Tibial nerve (tissue), 4 donors: ENCODE results near the gene YIPF5.

ENCODE experiments used
- EP300 ChIP-seq, 2 donors: sonication (generic); formaldehyde crosslinking; IDR thresholded peaks; one replicate each; pipeline ENCODE4 v1.6.1; 2017; ENCODE audit warnings: antibody characterized with exemption in 2 of 2, mild to moderate bottlenecking in 1 of 2
- POLR2A ChIP-seq, 2 donors: fragments of 450-650 bp; IDR thresholded peaks; one replicate each; pipeline ENCODE4 v1.6.1; 2017; ENCODE audit warnings: antibody characterized with exemption in 2 of 2, mild to moderate bottlenecking in 2 of 2, moderate library complexity in 2 of 2
- TF ChIP-seq, protein P1 (sequence below), 5 experiments: fragments of 200-600 bp in 3 of 5; fragments of 450-650 bp in 2 of 5; sonication (generic) in 3 of 5; IDR thresholded peaks; one replicate each; pipeline ENCODE4 v1.5.1; 2016 to 2019; ENCODE audit warnings: antibody characterized with exemption in 5 of 5, mild to moderate bottlenecking in 3 of 5, moderate library complexity in 2 of 5

DNA sequence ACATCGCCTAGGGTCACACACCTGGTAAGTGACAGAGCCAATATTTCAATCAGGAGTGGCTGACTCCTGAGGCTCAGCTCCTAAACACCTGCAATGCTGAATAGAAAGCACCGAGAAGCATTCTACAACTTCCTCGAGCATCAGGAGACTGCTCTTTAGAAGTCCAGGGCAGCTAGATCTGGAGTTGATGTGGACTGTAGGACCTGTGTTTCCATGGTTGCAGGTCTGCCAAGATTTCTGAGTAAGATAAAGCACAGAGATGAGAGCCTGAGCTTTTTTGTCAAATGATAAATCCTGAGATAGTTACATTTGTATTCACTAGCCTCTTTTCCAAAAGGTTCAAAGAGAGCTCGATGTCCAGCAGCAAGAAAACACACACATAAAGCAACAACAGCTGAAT is 43.8 kb downstream of the YIPF5 start:
- TF ChIP-seq, protein P1, sequence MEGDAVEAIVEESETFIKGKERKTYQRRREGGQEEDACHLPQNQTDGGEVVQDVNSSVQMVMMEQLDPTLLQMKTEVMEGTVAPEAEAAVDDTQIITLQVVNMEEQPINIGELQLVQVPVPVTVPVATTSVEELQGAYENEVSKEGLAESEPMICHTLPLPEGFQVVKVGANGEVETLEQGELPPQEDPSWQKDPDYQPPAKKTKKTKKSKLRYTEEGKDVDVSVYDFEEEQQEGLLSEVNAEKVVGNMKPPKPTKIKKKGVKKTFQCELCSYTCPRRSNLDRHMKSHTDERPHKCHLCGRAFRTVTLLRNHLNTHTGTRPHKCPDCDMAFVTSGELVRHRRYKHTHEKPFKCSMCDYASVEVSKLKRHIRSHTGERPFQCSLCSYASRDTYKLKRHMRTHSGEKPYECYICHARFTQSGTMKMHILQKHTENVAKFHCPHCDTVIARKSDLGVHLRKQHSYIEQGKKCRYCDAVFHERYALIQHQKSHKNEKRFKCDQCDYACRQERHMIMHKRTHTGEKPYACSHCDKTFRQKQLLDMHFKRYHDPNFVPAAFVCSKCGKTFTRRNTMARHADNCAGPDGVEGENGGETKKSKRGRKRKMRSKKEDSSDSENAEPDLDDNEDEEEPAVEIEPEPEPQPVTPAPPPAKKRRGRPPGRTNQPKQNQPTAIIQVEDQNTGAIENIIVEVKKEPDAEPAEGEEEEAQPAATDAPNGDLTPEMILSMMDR (IDR thresholded peaks at IDR 0.05): no peak
- TF ChIP-seq EP300 (IDR thresholded peaks at IDR 0.05): no peak
- TF ChIP-seq POLR2A (IDR thresholded peaks at IDR 0.05): no peak
